Measurements from ENCODE around the gene DIDO1.
A peak's percentile ranks its signal among the peaks of the same experiment; 100 is the strongest.

DIDO1 gene

DNA sequence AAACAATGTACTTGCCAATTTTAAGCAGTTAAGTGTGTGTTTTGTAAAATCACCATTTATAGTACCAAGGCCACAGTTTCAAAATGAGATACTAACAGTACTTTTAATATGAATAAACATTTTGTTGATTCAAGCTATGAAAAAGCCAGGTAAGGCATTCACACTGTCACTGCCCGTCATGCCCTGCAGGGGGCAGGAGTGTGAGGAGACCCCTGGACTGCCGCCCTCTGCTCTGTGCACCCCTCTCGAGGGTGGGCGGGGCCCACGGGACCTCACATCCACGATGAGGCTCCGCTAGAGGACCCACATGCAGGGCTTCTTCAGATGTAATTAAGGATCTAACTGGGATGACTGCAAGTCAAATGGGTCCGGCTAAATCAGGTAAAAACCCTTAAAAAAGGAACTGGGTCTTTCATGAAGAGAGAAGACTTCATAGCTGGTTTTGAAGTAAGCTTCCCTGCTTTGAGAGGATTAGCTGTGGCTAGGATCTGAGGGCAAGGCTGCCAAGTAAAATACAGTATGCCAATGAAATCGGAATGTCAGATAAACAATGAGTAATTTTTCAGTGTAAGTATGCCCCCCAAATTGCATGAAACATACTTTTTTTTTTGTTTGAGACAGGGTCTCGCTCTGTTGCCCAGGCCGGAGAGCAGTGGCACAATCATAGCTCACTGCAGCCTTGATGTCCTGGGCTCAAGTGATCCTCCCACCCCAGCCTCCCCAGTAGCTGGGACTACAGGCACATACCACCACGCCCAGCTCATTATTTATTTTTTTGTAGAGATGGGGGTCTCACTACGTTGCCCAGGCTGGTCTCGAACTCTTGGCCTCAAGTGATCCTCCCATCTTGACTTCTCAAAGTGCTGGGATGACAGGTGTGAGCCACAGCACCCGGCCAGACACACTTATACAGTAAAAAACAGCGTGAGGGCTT, 18.7 kb downstream of the DIDO1 start:
- DNase-seq, result no peak

DNA sequence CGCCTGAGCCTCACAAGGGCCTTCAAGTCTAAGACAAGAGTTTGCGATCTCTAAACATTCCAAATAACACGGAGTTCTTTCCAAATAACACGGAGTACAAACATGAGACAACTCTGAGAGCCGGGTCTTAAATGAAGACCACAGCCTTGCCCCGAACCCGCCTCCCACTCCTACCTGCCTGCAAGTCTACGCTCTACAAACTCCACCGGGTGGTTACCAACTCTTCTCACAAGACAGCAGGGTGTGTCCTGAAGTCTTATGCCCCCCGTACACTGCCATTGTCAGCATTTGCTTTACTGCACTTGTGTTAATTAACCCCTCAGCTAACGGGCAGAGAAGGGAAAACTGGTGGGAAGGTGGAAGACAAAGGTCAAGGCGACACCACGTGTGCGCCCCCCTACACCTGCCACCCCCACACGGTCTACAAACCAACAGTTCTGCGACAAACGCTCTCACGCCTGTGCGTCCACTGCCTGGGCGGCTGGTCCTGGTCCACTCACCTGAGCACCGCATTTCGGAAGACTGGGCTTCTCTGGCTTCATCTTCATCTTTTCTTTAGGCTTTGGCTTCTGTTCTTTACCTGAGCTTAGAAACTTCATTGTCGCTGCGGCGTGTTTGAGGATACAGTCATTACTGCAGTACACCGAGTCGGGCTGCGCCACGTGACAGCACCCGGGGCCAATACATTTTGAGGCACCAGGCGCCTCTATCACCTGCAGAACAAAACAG, 19.5 kb downstream of the DIDO1 start:
- no peak for DNase-seq

DNA sequence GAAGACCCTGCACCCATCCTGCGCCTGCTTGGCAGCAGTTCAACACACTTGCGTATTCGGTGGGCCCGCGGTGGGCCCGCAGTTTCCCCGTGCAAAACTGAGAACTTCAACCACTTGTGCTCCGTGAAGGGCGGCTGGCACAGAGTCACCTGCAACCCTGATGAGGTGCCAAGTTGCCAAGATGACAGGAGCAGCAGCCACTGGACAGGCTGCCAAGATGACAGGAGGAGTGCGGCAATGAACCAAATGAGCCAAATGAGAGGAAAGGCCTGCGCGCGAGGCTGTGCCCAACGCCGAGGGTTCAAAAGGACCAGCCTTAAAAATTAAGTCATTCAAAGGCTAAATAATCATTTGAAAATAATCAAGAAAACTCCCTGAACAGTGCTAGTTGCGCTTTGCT, 20.1 kb downstream of the DIDO1 start:
- DNase-seq, result no peak

DNA sequence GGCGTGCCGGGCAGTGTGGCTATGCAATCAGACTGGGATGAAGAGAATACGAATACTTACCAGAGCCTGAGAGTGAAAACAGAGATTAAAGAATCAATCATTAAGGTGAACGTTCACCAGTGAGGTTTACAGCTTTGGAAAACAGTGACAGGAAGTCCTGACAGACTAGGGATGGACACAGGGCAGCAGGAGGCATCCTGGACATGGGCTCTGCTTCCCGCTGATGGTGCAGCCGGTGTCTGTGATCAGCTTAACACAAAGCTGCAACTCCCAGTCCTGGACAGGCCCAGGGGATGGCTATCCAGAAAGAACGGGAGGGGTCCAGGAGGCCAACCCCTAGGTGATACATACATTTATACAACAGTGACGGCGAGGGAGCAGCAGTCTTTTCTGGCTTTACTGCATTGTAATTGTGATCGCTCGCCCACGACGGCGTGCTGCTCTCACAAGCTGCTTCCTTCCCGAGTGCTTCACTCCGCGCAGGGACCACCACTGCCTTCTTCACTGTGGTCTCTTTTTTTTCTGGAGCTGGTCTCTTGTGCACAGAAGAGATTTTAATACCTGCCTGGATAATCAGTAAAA, 20.7 kb downstream of the DIDO1 start:
- no peak for DNase-seq

DNA sequence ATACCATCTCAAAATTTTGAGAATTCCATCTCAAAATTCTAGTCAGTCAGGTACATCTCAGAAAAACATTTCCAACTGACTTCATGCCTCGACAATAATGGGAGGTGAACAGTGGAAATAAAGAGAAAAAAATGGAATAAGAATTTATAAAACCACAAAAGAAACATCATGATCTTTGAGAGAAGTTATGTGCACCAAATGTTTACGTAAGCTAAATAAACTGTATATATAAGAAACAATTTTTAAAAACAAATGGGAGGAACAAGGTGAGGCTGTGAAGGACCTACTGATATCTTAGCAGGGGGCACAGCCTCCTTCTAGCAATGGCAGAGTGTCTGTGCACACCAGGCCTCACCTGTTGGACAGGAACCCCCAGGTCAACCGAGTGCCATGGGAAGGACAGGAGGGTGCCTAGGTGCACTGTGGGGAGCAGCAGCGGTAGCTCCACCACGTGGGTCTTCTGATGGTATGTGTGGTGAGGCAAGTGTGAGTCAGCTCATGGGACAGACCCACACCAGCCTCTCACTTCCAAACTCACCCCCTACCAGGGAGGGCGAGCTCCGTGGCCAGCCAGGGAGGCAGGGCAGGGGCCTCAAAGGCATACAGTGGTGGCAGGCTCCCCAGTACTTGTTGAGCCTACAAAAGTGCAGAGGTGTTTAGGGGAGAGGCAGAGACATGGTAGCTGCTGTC, 23.2 kb downstream of the DIDO1 start:
- no peak for DNase-seq

DNA sequence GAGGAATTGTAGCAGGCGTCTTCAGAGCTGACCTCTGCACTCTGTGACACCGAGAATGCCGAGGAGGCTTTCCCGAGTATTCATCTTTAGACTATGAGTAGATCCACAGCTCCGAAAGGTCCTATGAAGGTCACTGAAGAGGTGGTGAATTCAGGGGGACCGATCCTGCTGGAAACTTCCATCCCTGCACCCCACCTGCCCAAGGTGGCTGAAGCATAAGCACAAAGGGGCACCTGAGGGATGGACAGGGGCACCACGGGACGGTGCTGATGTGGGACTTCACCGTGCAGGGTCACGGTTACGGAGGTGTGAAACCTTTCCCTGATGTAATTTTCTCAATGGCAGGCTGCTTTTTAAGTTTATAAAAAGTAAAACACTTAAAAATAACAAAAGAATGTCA, 24.4 kb downstream of the DIDO1 start:
- DNase-seq, result no peak

DNA sequence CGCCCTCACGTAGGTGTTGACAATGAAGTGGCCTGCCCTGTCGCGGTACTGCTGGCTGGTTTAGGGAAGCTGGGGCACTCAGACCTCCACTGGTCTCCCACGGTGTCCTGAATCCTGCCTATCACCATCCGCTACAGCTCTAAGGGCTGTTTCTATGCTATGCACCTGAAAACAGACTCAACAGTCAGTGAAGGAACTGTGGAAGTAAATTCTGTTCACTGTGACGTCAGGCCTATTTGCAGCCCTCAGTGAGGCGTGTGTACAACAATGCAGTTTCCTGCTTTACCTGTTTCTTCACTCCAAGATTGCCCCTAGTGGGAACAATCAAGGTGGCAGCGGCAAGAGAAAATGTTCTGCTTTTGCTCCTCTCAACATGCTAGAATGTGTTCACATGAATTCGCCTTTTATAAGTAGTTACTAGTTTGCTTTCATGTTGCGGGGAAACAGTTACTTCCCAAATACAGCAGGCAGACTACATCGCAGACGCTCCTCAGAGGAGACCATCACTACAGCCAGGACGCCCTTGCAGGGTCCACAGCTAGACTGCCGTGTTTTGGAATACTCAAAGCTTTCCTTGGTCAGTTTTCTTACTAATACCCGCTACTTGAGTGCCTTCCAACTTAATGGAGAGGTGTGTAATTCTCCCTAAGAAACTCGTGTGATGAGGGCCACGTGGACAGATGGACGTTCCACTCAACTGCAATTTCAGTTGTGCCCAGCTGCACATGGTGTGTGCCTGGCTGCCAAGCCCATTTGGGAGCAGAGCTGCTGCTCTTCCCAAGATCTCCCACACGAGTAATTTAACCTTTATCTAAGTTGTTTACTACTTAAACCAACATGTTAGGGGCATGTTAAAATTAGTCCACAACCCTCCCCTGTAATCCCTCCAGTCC, 25.4 kb downstream of the DIDO1 start:
- peak; percentile 62 for DNase-seq

DNA sequence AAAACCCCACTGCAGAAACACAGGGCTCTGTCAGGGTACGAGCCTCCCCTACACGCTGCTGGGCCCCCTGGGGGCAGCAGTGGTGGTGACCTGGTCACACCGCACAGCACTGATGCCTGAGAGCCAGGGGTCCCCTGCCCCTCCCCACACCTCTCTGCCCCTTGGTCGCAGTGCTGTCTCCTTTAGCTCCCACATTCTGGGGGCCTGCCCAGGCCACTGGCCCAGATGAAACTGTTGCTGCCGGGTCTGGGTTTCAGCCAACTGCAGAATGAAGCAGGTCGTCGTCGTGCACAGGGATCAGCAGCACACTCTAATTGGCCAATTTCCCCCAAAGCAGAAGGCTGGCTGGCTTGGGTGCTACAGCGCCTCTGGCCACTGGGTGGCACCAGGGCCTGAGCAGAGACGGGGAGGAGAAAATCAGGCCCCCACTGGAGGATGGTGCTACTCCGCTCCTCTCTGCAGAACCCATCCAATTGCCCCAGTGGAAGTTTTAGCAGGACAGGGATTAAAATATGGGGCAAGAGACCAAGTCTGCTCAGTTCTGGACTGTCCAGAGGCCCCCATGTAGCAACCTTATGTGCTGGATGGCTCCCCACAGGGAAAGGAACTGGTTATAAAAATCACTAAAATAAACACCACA, 26.1 kb downstream of the DIDO1 start:
- DNase-seq, result peak; percentile 69

DNA sequence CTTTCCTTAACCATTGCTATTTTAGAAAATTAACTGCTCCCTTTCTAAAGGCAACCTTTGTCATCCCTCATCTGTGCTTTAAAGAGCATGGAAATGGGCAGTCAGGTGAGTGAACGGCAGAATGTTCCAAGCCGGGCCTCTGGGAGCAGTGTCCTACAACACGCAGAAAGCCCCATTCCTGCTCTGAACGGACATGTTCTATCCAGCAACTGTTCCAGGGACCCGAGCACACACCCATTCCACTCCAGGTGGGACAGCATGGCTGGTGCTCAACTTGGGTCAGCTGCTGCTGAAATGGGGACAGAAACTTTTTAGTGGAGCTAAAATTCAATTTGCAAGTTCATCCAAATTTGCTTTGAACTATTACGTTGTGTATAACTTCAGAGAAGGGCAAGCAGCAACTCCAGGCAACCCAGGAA, 26.7 kb downstream of the DIDO1 start:
- no peak for DNase-seq

DNA sequence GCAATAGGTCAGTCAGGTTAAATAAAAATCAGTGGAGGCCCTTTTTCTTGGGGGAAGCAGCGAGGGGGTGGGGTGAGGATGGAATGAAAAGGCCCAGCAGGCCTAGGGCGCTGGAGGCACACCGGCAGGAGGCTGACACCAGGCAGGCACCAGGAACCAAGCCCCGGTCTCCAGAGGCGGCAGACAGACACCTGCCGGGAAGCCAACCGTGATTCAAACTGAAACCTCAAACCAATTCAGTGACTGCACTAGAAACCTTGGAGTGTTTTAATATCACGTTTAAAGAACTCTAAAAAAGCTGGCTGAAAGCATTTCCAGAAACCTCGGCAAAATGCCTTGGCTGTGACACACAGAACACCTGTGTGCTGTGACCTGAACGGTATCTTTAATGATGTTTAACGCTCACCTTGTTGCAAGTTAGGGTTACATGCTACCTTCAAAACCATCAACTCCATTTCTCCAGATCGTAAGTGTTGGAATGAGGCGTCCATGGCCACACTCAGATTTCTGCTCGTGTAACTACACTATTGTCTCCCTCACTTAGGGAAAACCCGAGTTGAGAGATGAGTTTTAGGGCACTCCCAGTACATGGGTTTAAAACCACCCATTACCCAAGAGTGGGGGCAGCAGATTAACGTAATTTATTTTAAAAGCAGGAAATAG, 27.2 kb downstream of the DIDO1 start:
- DNase-seq, result no peak

DNA sequence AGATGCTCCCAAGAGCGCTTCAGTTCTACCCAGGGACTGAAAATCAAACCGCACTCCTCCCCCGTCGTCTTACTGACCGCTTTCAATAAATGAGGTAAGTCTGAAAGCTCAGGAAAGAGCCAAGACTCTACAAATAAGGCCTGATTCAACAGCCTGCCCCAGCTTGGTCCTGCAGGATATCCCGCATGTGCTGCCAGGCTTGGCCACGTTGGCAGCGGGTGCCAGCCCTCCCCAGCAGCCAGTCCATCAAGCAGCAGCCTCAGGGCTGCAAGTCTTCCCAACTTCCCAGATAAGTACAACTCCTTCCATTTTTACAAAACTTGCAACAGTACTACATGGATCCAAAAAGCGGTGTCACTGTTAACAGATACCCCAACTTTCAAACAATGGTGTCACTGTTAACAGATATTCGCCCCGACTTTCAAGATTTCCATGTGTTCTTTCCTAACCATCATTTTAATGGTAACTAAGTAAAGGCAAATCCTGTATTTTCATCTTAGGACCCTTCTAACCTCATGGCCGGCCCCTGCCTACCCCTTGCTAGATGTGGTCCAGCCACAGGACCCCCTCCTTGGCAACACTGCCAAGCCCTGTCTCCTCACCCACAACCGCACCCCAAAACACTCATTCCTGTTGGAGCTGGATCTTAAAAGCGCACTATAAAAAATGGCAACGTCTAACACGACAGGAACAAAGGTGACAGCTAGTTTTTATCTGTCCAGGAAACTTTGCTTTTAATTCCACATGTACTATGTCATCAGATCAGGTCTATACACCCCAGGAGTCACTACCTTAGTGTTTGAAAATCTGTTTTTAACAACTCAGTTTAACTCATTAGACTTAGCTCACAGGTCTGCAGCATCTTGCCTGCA, 28.0 kb downstream of the DIDO1 start:
- DNase-seq, result no peak

DNA sequence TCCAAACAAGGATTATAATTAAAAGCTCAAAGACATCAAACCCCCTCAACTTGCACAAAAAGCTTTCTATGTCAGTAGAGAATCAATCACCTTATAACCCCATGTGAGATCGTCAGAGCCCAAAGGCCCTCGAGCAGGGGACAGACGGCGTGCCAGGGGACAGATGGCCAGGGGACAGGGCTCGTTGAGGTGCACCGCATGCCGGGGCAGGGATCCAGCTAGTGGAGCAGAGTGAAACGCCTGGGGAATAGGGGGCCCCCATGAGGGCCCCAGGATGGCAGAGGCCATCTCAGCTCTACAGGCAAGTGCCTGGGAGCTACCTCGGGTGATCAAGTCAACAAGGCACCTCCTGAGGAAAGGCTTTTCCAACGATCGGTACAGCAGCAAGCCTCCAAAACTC, 28.6 kb downstream of the DIDO1 start:
- DNase-seq, result no peak

DNA sequence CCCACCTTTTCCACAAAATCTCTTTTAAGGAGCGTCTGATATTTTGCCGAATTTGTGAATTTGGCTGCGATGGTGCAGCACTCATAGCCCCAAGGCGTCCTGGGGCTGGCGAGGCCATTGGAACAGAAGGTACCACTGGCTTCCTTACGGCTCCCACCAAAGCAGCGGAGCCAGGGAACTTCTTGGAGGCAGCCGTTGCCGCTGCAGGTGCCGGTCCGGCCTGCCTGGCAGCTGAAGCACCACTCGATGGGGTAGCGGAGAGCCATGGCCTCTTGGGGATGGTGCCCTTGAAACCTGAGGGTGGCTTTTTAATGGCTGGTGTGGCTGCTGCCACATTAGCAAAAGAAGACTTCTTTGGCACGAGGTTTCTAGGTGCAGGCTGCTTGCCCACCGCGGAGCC, 29.8 kb downstream of the DIDO1 start:
- no peak for DNase-seq

DNA sequence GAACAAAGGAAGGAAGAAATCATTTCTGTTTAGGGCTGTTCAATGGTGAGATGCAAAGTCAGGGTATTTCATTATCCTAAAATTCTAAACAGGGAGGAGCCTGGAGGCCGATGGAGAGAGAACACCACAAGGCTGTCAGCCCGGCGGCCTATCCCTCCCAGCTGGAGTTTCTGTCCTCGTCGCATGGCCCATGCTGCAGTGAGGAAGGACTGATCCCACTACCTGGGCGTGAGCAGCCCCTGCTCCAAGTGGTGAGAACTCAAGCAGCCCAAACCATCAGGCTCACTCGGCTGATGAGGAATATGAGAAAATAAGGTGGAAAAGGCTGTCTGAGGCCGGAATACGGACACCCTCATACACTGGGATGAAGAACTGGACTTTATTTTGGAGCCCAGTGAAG, 30.8 kb downstream of the DIDO1 start:
- no peak for DNase-seq

DNA sequence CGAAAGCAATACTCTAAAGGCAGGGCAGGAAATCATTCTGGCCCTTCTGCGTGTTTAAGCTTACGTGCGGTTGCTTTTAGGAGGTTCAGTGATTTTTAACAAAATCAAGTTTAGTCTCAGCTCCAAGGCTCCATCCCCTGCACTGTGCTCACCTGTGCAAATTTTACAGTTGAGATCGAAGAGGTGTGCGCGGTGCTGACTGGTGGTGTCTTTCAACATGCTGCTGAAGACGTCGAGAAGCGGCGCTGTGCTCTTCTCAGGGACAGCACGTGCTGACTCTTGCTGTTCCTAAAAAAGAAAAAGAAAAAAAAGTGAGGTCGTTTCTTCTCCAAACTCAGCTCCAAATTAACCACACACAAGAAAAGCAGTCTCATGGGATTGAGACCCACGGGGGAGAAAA, 32.0 kb downstream of the DIDO1 start:
- no peak for DNase-seq

DNA sequence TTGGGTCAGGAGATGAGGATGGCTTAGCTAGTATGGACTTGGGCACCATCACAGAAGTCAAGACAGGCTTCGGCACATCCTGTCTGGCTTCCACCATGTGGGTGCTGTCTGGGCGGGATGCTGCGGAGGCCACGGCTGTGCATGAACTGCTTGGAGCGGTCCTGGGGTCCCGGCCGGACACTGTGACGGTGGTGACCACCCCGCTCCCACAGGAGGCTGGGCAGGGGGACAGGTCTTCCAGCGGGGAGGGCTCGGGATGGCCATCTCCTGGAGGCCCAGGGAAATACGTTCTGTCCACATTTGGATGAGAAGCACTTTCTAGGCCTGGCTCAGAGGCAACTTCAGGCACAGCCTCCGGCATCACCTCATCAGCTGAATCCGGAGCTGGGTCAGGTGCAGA, 32.6 kb downstream of the DIDO1 start:
- no peak for DNase-seq

DNA sequence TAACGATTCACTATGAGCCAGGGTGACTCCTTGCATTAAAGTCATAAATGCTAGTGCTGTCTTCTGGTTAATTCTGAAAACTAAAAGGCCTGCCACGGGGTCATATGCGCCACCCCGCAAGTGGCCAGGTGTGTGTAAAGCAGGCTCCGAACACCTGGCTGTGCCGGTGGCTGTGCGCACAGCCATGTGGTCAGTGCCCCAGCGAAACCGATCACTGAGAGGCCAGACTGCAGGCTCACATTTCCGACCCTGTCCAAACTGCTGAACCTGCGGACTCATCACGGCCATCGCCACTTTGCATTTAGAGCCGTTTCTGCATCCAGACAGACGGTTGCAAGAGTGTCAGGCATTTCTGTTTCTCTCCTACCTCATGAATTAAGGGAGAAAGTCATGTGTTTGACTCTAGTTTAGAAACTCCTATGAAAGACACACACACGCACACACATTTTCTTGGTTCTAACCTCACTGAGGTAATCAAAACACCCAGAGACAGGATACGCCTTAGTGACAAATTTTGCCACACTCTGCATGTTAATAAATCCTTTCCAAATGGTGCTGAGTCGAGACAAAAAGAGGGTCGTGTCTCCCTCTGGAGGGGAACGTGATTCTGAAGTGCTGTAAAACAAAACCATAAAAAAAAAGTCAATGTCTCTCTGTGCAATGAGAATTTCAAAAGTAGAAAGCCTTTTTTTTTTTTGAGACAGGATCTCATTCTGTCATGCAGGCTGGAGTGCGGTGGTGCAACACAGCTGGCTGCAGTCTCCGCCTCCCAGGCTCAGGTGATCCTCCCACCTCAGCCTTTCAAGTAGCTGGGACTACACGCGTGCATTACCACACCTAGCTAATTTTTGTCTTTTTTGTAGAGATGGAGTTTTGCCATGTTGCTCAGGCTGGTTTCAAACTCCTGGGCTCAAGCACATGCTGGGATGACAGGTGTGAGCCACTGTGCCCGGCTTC, 33.7 kb downstream of the DIDO1 start:
- no peak for DNase-seq

DNA sequence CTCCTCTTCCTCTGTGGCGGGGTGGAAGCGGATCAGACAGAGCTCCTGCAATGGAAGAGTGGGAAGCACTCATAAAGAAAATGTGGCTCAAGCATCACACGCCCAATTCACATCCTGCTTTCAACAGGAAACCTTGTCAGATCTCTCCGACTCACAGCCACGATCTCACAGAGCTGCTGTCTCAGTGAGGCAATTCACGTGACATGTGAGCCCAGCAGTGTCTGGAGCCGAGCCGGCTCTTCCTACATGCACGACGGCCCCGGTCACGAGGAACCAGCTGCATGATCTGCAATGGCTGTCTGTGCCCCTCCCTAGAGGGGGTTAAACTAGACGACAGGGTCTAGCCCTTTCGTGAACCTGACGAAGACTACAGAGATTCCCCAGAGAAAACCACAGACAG, 35.2 kb downstream of the DIDO1 start:
- DNase-seq, result no peak

DNA sequence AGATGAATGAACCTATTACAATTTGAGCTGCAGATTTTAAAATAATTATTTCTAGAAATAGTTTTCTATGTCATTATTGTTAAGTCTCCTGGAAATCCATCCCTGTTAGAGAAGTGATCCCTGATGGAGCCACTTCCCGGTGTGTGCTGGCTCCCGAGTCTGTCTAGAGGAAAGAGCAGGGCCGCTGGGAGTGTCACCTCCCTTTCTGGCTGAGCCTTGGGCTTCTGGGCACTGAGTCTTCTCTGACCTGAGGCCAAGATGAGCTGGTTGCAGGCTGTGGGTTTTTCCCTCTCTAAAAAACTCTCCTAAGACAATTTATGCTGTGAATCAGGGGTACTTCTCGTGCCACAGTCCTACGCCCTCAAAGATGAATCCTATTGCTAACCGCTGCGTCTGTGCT, 35.9 kb downstream of the DIDO1 start:
- no peak for DNase-seq
